Measurements from ENCODE around the gene RPS6KA5. TPM values are rescaled to one million over a fixed set of nuclear protein-coding genes. Genes with fewer than 3 reads are reported as not detected.

The RPS6KA5 gene
- polyA plus RNA-seq, 2 of the 4 experiments (the other 2 are of a cell fraction), result 2.2 to 4.1 TPM

- FAIRE-seq, result no peak
- Histone ChIP-seq H3K4me1 (no peaks in the 10 kb centered on the region), H3K4me3 (no peak overlapping the region), H3K4me2 (no peak overlapping the region), H3K9me3 (no peaks in the 10 kb centered on the region), H3K27ac (no peak overlapping the region)
- TF ChIP-seq RAD21 (conservative IDR thresholded peaks at IDR 0.05 in 1 of 2, IDR thresholded peaks at IDR 0.05 in 1 of 2) (no peak), MAZ (IDR thresholded peaks at IDR 0.05; ENCODE audit: borderline replicate concordance, low read depth, low read length) (no peak), HOXB5 (CRISPR knock-in tag; IDR thresholded peaks at IDR 0.05) (no peak), POLR2AphosphoS2 (conservative IDR thresholded peaks at IDR 0.05; ENCODE audit: low read length) (no peak), PBX3 (IDR thresholded peaks at IDR 0.05) (no peak)
- WGBS (ENCODE audit: missing lambda C conversion rate), result 87% methylated on average over 2 of the region's 2 CpGs
- ChIA-PET POLR2A (no interaction called here), CTCF (interaction anchor here (1.6 kb wide), 1 partner anchor 125 kb away, joined by 6 read pairs; no protein-coding TSS in a partner anchor)
- DNase-seq (ENCODE audit: low read depth in 1 of 2, low spot score in 1 of 2), result no peak
- no peak for ATAC-seq
Observed at GRCh38 chr14:91048265-91048664, 12.2 kb downstream of the RPS6KA5 start.

- no peak for FAIRE-seq
- Histone ChIP-seq H3K4me1 (no peaks in the 10 kb centered on the region), H3K9me3 (no peaks in the 10 kb centered on the region), H3K27ac (no peak overlapping the region), H3K4me2 (no peak overlapping the region), H3K4me3 (no peak overlapping the region)
- DNase-seq (ENCODE audit: low read depth in 1 of 2, low spot score in 1 of 2), result no peak
- no peak for ATAC-seq
- ChIA-PET POLR2A (no interaction called here), CTCF (interaction anchor here (0.9 to 1.6 kb wide), 2 partner anchors 18 to 126 kb away, joined by 3 to 6 read pairs; no protein-coding TSS in a partner anchor)
- 84% methylated on average over 4 of the region's 4 CpGs for WGBS (ENCODE audit: missing lambda C conversion rate)
- TF ChIP-seq, protein P1, sequence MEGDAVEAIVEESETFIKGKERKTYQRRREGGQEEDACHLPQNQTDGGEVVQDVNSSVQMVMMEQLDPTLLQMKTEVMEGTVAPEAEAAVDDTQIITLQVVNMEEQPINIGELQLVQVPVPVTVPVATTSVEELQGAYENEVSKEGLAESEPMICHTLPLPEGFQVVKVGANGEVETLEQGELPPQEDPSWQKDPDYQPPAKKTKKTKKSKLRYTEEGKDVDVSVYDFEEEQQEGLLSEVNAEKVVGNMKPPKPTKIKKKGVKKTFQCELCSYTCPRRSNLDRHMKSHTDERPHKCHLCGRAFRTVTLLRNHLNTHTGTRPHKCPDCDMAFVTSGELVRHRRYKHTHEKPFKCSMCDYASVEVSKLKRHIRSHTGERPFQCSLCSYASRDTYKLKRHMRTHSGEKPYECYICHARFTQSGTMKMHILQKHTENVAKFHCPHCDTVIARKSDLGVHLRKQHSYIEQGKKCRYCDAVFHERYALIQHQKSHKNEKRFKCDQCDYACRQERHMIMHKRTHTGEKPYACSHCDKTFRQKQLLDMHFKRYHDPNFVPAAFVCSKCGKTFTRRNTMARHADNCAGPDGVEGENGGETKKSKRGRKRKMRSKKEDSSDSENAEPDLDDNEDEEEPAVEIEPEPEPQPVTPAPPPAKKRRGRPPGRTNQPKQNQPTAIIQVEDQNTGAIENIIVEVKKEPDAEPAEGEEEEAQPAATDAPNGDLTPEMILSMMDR (IDR thresholded peaks at IDR 0.05), result no peak
- TF ChIP-seq RNF2 (IDR thresholded peaks at IDR 0.05; ENCODE audit: borderline replicate concordance, low read depth), result no peak
- TF ChIP-seq HOXA7 (CRISPR knock-in tag; IDR thresholded peaks at IDR 0.05), result no peak
- TF ChIP-seq POLR2A (IDR thresholded peaks at IDR 0.05; ENCODE audit: low read length), result no peak
- no peak for TF ChIP-seq CBX8 (IDR thresholded peaks at IDR 0.05)
- no peak for TF ChIP-seq NFE2L2 (conservative IDR thresholded peaks at IDR 0.05; ENCODE audit: low read length)
- TF ChIP-seq, protein P2, sequence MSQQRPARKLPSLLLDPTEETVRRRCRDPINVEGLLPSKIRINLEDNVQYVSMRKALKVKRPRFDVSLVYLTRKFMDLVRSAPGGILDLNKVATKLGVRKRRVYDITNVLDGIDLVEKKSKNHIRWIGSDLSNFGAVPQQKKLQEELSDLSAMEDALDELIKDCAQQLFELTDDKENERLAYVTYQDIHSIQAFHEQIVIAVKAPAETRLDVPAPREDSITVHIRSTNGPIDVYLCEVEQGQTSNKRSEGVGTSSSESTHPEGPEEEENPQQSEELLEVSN (IDR thresholded peaks at IDR 0.05; ENCODE audit: borderline replicate concordance, low read depth), result no peak
- TF ChIP-seq HDAC2 (IDR thresholded peaks at IDR 0.05), result no peak
- no peak for TF ChIP-seq PHF8 (IDR thresholded peaks at IDR 0.05; ENCODE audit: borderline replicate concordance, low read depth)
- TF ChIP-seq HES2 (IDR thresholded peaks at IDR 0.05), result no peak
Observed at GRCh38 chr14:91047174-91047753, 13.2 kb downstream of the RPS6KA5 start.

DNA sequence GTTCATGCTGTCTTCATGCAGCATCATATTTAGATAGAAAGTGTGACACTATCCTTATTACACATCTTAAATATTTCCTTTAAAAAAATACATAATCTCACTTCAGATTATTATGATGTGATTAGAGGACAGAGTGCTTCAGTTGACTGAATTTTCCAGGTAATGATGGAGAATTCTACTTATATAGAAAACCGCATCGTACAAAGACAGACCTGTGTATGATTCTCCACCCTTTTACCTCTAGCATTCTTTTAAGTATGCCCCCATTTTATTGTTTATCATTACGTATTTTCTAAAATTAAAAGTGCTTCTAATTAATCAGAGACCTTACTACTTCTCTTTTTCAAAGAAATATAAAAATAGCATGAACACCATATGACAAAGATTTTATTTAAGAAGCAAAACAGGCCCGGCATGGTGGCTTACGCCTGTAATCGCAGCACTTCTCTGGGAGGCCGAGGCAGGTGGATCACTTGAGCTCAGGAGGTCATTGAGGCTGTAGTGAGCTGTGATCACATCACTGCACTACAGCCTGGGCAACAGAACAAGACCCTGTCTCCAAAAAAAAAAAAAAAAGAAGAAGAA, 13.9 kb downstream of the RPS6KA5 start:
- ChIA-PET CTCF (interaction anchor here (1.6 to 1.9 kb wide), 2 partner anchors 11 to 127 kb away, joined by 4 to 6 read pairs; no protein-coding TSS in a partner anchor), POLR2A (no interaction called here)
- Histone ChIP-seq H3K4me1 (no peaks in the 10 kb centered on the region), H3K4me3 (no peak overlapping the region), H3K9me3 (no peaks in the 10 kb centered on the region), H3K27ac (no peak overlapping the region), H3K4me2 (no peak overlapping the region)
- no peak for ATAC-seq
- DNase-seq (ENCODE audit: low read depth in 1 of 2, low spot score in 1 of 2), result no peak
- 80% methylated on average over 7 of the region's 7 CpGs for WGBS (ENCODE audit: missing lambda C conversion rate)
- TF ChIP-seq NR3C1 (IDR thresholded peaks at IDR 0.05), result no peak
- no peak for TF ChIP-seq EHMT2 (IDR thresholded peaks at IDR 0.05; ENCODE audit: low read depth)
- TF ChIP-seq GATA3 (IDR thresholded peaks at IDR 0.05; ENCODE audit: borderline replicate concordance), result no peak
- TF ChIP-seq BHLHE40 (IDR thresholded peaks at IDR 0.05; ENCODE audit: low read depth, low read length), result no peak
- no peak for TF ChIP-seq ZNF302 (CRISPR knock-in tag; IDR thresholded peaks at IDR 0.05)
- TF ChIP-seq KDM1A (IDR thresholded peaks at IDR 0.05; ENCODE audit: low read depth), result no peak
- TF ChIP-seq ESRRA (IDR thresholded peaks at IDR 0.05; ENCODE audit: borderline replicate concordance, low read length), result no peak
- TF ChIP-seq, protein P3, sequence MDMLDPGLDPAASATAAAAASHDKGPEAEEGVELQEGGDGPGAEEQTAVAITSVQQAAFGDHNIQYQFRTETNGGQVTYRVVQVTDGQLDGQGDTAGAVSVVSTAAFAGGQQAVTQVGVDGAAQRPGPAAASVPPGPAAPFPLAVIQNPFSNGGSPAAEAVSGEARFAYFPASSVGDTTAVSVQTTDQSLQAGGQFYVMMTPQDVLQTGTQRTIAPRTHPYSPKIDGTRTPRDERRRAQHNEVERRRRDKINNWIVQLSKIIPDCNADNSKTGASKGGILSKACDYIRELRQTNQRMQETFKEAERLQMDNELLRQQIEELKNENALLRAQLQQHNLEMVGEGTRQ (IDR thresholded peaks at IDR 0.05), result no peak
- no peak for TF ChIP-seq HOXB5 (CRISPR knock-in tag; IDR thresholded peaks at IDR 0.05)
- no peak for TF ChIP-seq FOSL2 (IDR thresholded peaks at IDR 0.05)
- TF ChIP-seq FOSL2 (CRISPR knock-in tag; IDR thresholded peaks at IDR 0.05), result no peak
- no peak for TF ChIP-seq NFE2L2 (conservative IDR thresholded peaks at IDR 0.05; ENCODE audit: low read length)
- FAIRE-seq, result no peak
